Astrocyte (in vitro differentiated cells and primary cell): ENCODE results near the gene SLC12A3.

Experiments used
- CTCF ChIP-seq: IDR thresholded peaks from 2 replicates; pipeline ENCODE4 v1.5.1; 2011; ENCODE audit warnings: low read depth, mild to moderate bottlenecking, inconsistent platforms, low read length, moderate library complexity; ENCODE audit not compliant: insufficient read depth
- EZH2 ChIP-seq: IDR thresholded peaks from 2 replicates; pipeline ENCODE4 v1.6.1; 2012; ENCODE audit warnings: mild to moderate bottlenecking, low read length, inconsistent platforms; ENCODE audit not compliant: insufficient read depth

GRCh38 chr16:56932721-56933619 lies 68.0 kb downstream of the SLC12A3 start:
- TF ChIP-seq EZH2 (no peak), CTCF (no peak)
